Neural progenitor cell (in vitro differentiated cells): ENCODE measurements around the gene PSMB7. TPM values are rescaled to one million over a fixed set of nuclear protein-coding genes. Genes with fewer than 3 reads are reported as not detected.

Source experiments
- DNase-seq: peaks from one replicate; pipeline ENCODE4 v3.0.0-alpha.2; 2016; ENCODE audit warnings: low spot score
- H2AFZ ChIP-seq: fragments of 200-600 bp; sonication (generic); replicated peaks from 2 replicates; pipeline ENCODE4 v1.6.1; 2016; ENCODE audit warnings: antibody characterized with exemption
- H3F3A ChIP-seq: fragments of 200-600 bp; sonication (generic); 2 replicates; pipeline ENCODE4 v1.6.1; 2016; ENCODE audit warnings: antibody characterized with exemption, low read depth
- H3K27ac ChIP-seq: fragments of 200-600 bp; sonication (generic); 2 replicates; pipeline ENCODE4 v1.5.1; 2016; ENCODE audit warnings: mild to moderate bottlenecking
- H3K27me3 ChIP-seq: fragments of 200-600 bp; sonication (generic); 2 replicates; pipeline ENCODE4 v1.6.1; 2016; ENCODE audit warnings: mild to moderate bottlenecking, moderate library complexity
- H3K36me3 ChIP-seq: fragments of 200-600 bp; sonication (generic); 2 replicates; pipeline ENCODE4 v1.5.1; 2016
- H3K4me1 ChIP-seq: fragments of 200-600 bp; sonication (generic); 2 replicates; pipeline ENCODE4 v1.6.1; 2016; ENCODE audit warnings: mixed run types
- H3K4me2 ChIP-seq: fragments of 200-600 bp; sonication (generic); 2 replicates; pipeline ENCODE4 v1.6.1; 2016
- H3K4me3 ChIP-seq: fragments of 200-600 bp; sonication (generic); 2 replicates; pipeline ENCODE4 v1.5.1; 2016
- H3K79me2 ChIP-seq: fragments of 200-600 bp; sonication (generic); 2 replicates; pipeline ENCODE4 v1.6.1; 2016; ENCODE audit warnings: low read depth
- H3K9ac ChIP-seq: fragments of 200-600 bp; sonication (generic); 2 replicates; pipeline ENCODE4 v1.6.1; 2016
- H3K9me3 ChIP-seq: fragments of 200-600 bp; sonication (generic); 2 replicates; pipeline ENCODE4 v1.5.1; 2016; ENCODE audit warnings: low read depth
- H4K20me1 ChIP-seq: fragments of 200-600 bp; sonication (generic); 2 replicates; pipeline ENCODE4 v1.6.1; 2016; ENCODE audit warnings: low read depth
- H3K27ac Mint-ChIP-seq: 3 replicates; pipeline ENCODE4 v1.8.0; 2021; ENCODE audit warnings: mixed read lengths
- H3K27me3 Mint-ChIP-seq: 2 replicates; pipeline ENCODE4 v1.8.0; 2022; ENCODE audit warnings: low read depth, mild to moderate bottlenecking, inconsistent platforms, moderate library complexity, mixed read lengths; ENCODE audit not compliant: insufficient read depth
- H3K36me3 Mint-ChIP-seq: 3 replicates; pipeline ENCODE4 v1.8.0; 2021; ENCODE audit warnings: mixed read lengths
- H3K4me1 Mint-ChIP-seq: 3 replicates; pipeline ENCODE4 v1.8.0; 2021; ENCODE audit warnings: mixed read lengths
- H3K4me3 Mint-ChIP-seq: 3 replicates; pipeline ENCODE4 v1.8.0; 2021; ENCODE audit warnings: mild to moderate bottlenecking, moderate library complexity, mixed read lengths
- H3K9me3 Mint-ChIP-seq: 3 replicates; pipeline ENCODE4 v1.8.0; 2020; ENCODE audit warnings: mixed read lengths
- CTCF ChIP-seq: fragments of 200-600 bp; sonication (generic); IDR thresholded peaks from 2 replicates; pipeline ENCODE4 v1.5.1; 2017; ENCODE audit warnings: antibody characterized with exemption, mild to moderate bottlenecking
- EZH2 ChIP-seq: fragments of 200-600 bp; sonication (generic); IDR thresholded peaks from 2 replicates; pipeline ENCODE4 v1.6.1; 2017; ENCODE audit warnings: antibody characterized with exemption, mild to moderate bottlenecking, moderate library complexity
- EZH2phosphoT487 ChIP-seq: fragments of 200-600 bp; sonication (generic); IDR thresholded peaks from 2 replicates; pipeline ENCODE4 v1.6.1; 2017; ENCODE audit warnings: antibody characterized with exemption
- total RNA-seq: library from RNA; depleted of rRNA; stranded (reverse); fragments of >200 nt; gene quantifications from 2 replicates; pipeline ENCODE4 v1.2.3, GENCODE V29; 2015; ENCODE audit warnings: low replicate concordance

Gene PSMB7
- 249 and 270 TPM in 2 replicates for total RNA-seq

GRCh38 chr9:124415102-124415851 is at the start of gene PSMB7:
PSMB7 (minus strand) TSS chr9:124415442; CDS start chr9:124415425, 17 bp downstream.
- H3K9me3 ChIP-seq, result no peaks in the 10 kb centered on the region
- H3K27ac ChIP-seq, result peak within 1 kb of the TSS; percentile 27
- peak within 1 kb of the TSS; percentile 89 for H3K4me2 ChIP-seq
- H3K9ac ChIP-seq, result peak within 1 kb of the TSS; percentile 85
- peaks cover 15% of the 10 kb centered on the region for H3K36me3 ChIP-seq
- peak within 1 kb of the TSS; percentile 69 for H3K4me3 ChIP-seq
- TF ChIP-seq EZH2 (peak; percentile 71), EZH2phosphoT487 (peak; percentile 55), CTCF (peak; percentile 94)
- DNase-seq, result peak; percentile 99
- Mint-ChIP-seq H3K27ac (peak within 1 kb of the TSS; percentile 95), H3K4me3 (peak within 1 kb of the TSS; percentile 99), H3K9me3 (peaks cover 4% of the 10 kb centered on the region), H3K27me3 (peaks cover 10% of the 10 kb centered on the region), H3K4me1 (peaks cover 22% of the 10 kb centered on the region), H3K36me3 (peaks cover 9% of the 10 kb centered on the region)
- peak within 1 kb of the TSS; percentile 87 for H2AFZ ChIP-seq
- peaks cover 24% of the 10 kb centered on the region for H3F3A ChIP-seq
- no peaks in the 10 kb centered on the region for H3K27me3 ChIP-seq
- H4K20me1 ChIP-seq, result no peaks in the 10 kb centered on the region
- peaks cover 5% of the 10 kb centered on the region for H3K4me1 ChIP-seq
- H3K79me2 ChIP-seq, result peaks cover 25% of the 10 kb centered on the region

GRCh38 chr9:124462739-124463138 is 47.5 kb upstream of the PSMB7 start:
- H4K20me1 ChIP-seq, result no peaks in the 10 kb centered on the region
- Mint-ChIP-seq H3K4me1 (no peaks in the 10 kb centered on the region), H3K4me3 (no peak overlapping the region), H3K36me3 (no peaks in the 10 kb centered on the region), H3K9me3 (no peaks in the 10 kb centered on the region), H3K27ac (no peak overlapping the region), H3K27me3 (peaks cover 11% of the 10 kb centered on the region)
- DNase-seq, result no peak
- no peaks in the 10 kb centered on the region for H3F3A ChIP-seq
- H3K9me3 ChIP-seq, result no peaks in the 10 kb centered on the region
- H3K27ac ChIP-seq, result no peak overlapping the region
- no peak overlapping the region for H3K4me3 ChIP-seq
- H3K4me2 ChIP-seq, result no peak overlapping the region
- no peak for TF ChIP-seq CTCF
- TF ChIP-seq EZH2, result no peak
- TF ChIP-seq EZH2phosphoT487, result no peak
- H3K36me3 ChIP-seq, result no peaks in the 10 kb centered on the region
- no peak overlapping the region for H2AFZ ChIP-seq
- H3K79me2 ChIP-seq, result no peaks in the 10 kb centered on the region
- no peak overlapping the region for H3K9ac ChIP-seq
- peaks cover 7% of the 10 kb centered on the region for H3K27me3 ChIP-seq
- H3K4me1 ChIP-seq, result no peaks in the 10 kb centered on the region

- Histone ChIP-seq H3K27me3 (peaks cover 18% of the 10 kb centered on the region), H3K4me3 (no peak overlapping the region), H3F3A (no peaks in the 10 kb centered on the region), H3K36me3 (no peaks in the 10 kb centered on the region), H3K4me2 (no peak overlapping the region), H3K4me1 (no peaks in the 10 kb centered on the region), H2AFZ (no peak overlapping the region), H3K27ac (no peak overlapping the region), H4K20me1 (peaks cover 3% of the 10 kb centered on the region), H3K9me3 (no peaks in the 10 kb centered on the region), H3K79me2 (no peaks in the 10 kb centered on the region), H3K9ac (no peak overlapping the region)
- TF ChIP-seq EZH2phosphoT487, result no peak
- TF ChIP-seq CTCF, result no peak
- no peak for TF ChIP-seq EZH2
- DNase-seq, result no peak
- H3K27me3 Mint-ChIP-seq, result peaks cover 13% of the 10 kb centered on the region
- H3K36me3 Mint-ChIP-seq, result no peaks in the 10 kb centered on the region
- no peaks in the 10 kb centered on the region for H3K4me1 Mint-ChIP-seq
- H3K4me3 Mint-ChIP-seq, result no peak overlapping the region
- H3K9me3 Mint-ChIP-seq, result no peaks in the 10 kb centered on the region
- no peak overlapping the region for H3K27ac Mint-ChIP-seq
These were observed 43.2 kb upstream of the PSMB7 start for GRCh38 chr9:124458441-124458840.
